ENCODE data around the gene SMIM44.

The SMIM44 gene

GRCh38 chr19:3468211-3468610, 15.0 kb downstream of the SMIM44 start:
- no peak overlapping the region for H2AFZ ChIP-seq
- no peak overlapping the region for H3K4me2 ChIP-seq (ENCODE audit: low read length)
- H3K36me3 ChIP-seq (ENCODE audit: control insufficient read depth, insufficient read depth, low read length) = no peaks in the 10 kb centered on the region
- H3K4me3 ChIP-seq (ENCODE audit: low read depth, low read length) = no peak overlapping the region
- H3K27me3 ChIP-seq (ENCODE audit: control insufficient read depth, insufficient read depth, low read length) = no peaks in the 10 kb centered on the region
- H3K4me1 ChIP-seq = no peaks in the 10 kb centered on the region
- H3K79me2 ChIP-seq = no peaks in the 10 kb centered on the region
- H3K9me3 ChIP-seq (ENCODE audit: control insufficient read depth, low read length) = no peaks in the 10 kb centered on the region
- no peak overlapping the region for H3K9ac ChIP-seq
- no peak for TF ChIP-seq CTCF (IDR thresholded peaks at IDR 0.05)
- no peak overlapping the region for H3K27ac ChIP-seq

GRCh38 chr19:3467437-3468198, 15.6 kb downstream of the SMIM44 start:
- TF ChIP-seq CTCF (IDR thresholded peaks at IDR 0.05) = no peak
- no peaks in the 10 kb centered on the region for H3K27me3 ChIP-seq (ENCODE audit: control insufficient read depth, insufficient read depth, low read length)

GRCh38 chr19:3466635-3467034, 16.6 kb downstream of the SMIM44 start:
- no peaks in the 10 kb centered on the region for H3K9me3 ChIP-seq (ENCODE audit: control insufficient read depth, low read length)
- no peak for TF ChIP-seq CTCF (IDR thresholded peaks at IDR 0.05)
- H3K4me3 ChIP-seq (ENCODE audit: low read depth, low read length) = no peak overlapping the region
- H3K9ac ChIP-seq = no peak overlapping the region
- H3K27ac ChIP-seq = no peak overlapping the region
- H3K4me2 ChIP-seq (ENCODE audit: low read length) = no peak overlapping the region
- no peak overlapping the region for H2AFZ ChIP-seq
- no peaks in the 10 kb centered on the region for H3K36me3 ChIP-seq (ENCODE audit: control insufficient read depth, insufficient read depth, low read length)
- no peaks in the 10 kb centered on the region for H3K4me1 ChIP-seq
- H3K27me3 ChIP-seq (ENCODE audit: control insufficient read depth, insufficient read depth, low read length) = no peaks in the 10 kb centered on the region
- H3K79me2 ChIP-seq = no peaks in the 10 kb centered on the region

More at GRCh38 chr19:3467437-3468198, 15.6 kb downstream of the SMIM44 start:
- Histone ChIP-seq H3K36me3 (ENCODE audit: control insufficient read depth, insufficient read depth, low read length) (no peaks in the 10 kb centered on the region), H2AFZ (no peak overlapping the region), H3K4me2 (ENCODE audit: low read length) (no peak overlapping the region), H3K9me3 (ENCODE audit: control insufficient read depth, low read length) (no peaks in the 10 kb centered on the region), H3K4me3 (ENCODE audit: low read depth, low read length) (no peak overlapping the region), H3K79me2 (no peaks in the 10 kb centered on the region), H3K9ac (no peak overlapping the region), H3K27ac (no peak overlapping the region), H3K4me1 (no peaks in the 10 kb centered on the region)

- no peak for TF ChIP-seq CTCF (IDR thresholded peaks at IDR 0.05)
- H3K4me1 ChIP-seq = no peaks in the 10 kb centered on the region
- H3K27ac ChIP-seq = no peak overlapping the region
- H3K27me3 ChIP-seq (ENCODE audit: control insufficient read depth, insufficient read depth, low read length) = no peaks in the 10 kb centered on the region
- H3K79me2 ChIP-seq = no peaks in the 10 kb centered on the region
- no peak overlapping the region for H3K9ac ChIP-seq
- no peaks in the 10 kb centered on the region for H3K9me3 ChIP-seq (ENCODE audit: control insufficient read depth, low read length)
- H3K36me3 ChIP-seq (ENCODE audit: control insufficient read depth, insufficient read depth, low read length) = no peaks in the 10 kb centered on the region
- no peak overlapping the region for H3K4me3 ChIP-seq (ENCODE audit: low read depth, low read length)
- H2AFZ ChIP-seq = no peak overlapping the region
- no peak overlapping the region for H3K4me2 ChIP-seq (ENCODE audit: low read length)
Measured at GRCh38 chr19:3465552-3465951, 17.7 kb downstream of the SMIM44 start.
